GM23338 (cell line): ENCODE results near the gene IGF2. TPM values are rescaled to one million over a fixed set of nuclear protein-coding genes. Genes with fewer than 3 reads are reported as not detected.

ENCODE experiments used
- ATAC-seq: fragments of 200-7000 bp; cut with Tn5 transposase; 3 replicates; pipeline ENCODE4 v1.9.1; 2020
- DNase-seq: peaks from one replicate; pipeline ENCODE4 v3.0.0-alpha.2; 2015; ENCODE audit warnings: low spot score
- H2AFZ ChIP-seq: fragments of 200-600 bp; sonication (generic); 2 replicates; pipeline ENCODE4 v1.8.0; 2016; ENCODE audit warnings: antibody characterized with exemption, mild to moderate bottlenecking, moderate library complexity
- H3F3A ChIP-seq: fragments of 200-600 bp; sonication (generic); replicated peaks from 2 replicates; pipeline ENCODE4 v1.8.0; 2017; ENCODE audit warnings: antibody characterized with exemption, mixed run types, low read depth
- H3K27ac ChIP-seq: fragments of 200-600 bp; sonication (generic); 2 replicates; pipeline ENCODE4 v1.6.1; 2016; ENCODE audit warnings: low read depth
- H3K27me3 ChIP-seq: fragments of 200-600 bp; sonication (generic); 2 replicates; pipeline ENCODE4 v1.8.0; 2016; ENCODE audit warnings: mild to moderate bottlenecking, mixed run types, moderate library complexity; ENCODE audit not compliant: insufficient read depth
- H3K36me3 ChIP-seq: fragments of 200-600 bp; sonication (generic); 2 replicates; pipeline ENCODE4 v1.8.0; 2016; ENCODE audit warnings: mild to moderate bottlenecking; ENCODE audit not compliant: insufficient read depth
- H3K4me1 ChIP-seq: fragments of 200-600 bp; sonication (generic); 2 replicates; pipeline ENCODE4 v1.8.0; 2016; ENCODE audit warnings: mild to moderate bottlenecking, moderate library complexity; ENCODE audit not compliant: insufficient read depth
- H3K4me2 ChIP-seq: fragments of 200-600 bp; sonication (generic); 2 replicates; pipeline ENCODE4 v1.7.1; 2017; ENCODE audit warnings: mixed run types
- H3K4me3 ChIP-seq: fragments of 200-600 bp; sonication (generic); 2 replicates; pipeline ENCODE4 v1.6.1; 2016; ENCODE audit warnings: mixed run types
- H3K79me2 ChIP-seq: fragments of 200-600 bp; sonication (generic); replicated peaks from 2 replicates; pipeline ENCODE4 v1.8.0; 2017; ENCODE audit warnings: mild to moderate bottlenecking; ENCODE audit not compliant: insufficient read depth
- H3K9me2 ChIP-seq: fragments of 200-600 bp; sonication (generic); 2 replicates; pipeline ENCODE4 v1.8.0; 2017; ENCODE audit not compliant: insufficient read depth
- H4K20me1 ChIP-seq: fragments of 200-600 bp; sonication (generic); replicated peaks from 2 replicates; pipeline ENCODE4 v1.8.0; 2017; ENCODE audit warnings: mild to moderate bottlenecking; ENCODE audit not compliant: insufficient read depth
- H3K27ac Mint-ChIP-seq: 2 replicates; pipeline ENCODE4 v1.8.0; 2020; ENCODE audit warnings: inconsistent platforms, mild to moderate bottlenecking, moderate library complexity, mixed read lengths
- H3K27me3 Mint-ChIP-seq: 3 replicates; pipeline ENCODE4 v1.8.0; 2022; ENCODE audit warnings: low read depth, mild to moderate bottlenecking, moderate library complexity, mixed read lengths, inconsistent platforms; ENCODE audit not compliant: insufficient read depth, poor library complexity
- H3K36me3 Mint-ChIP-seq: 3 replicates; pipeline ENCODE4 v1.8.0; 2021; ENCODE audit warnings: low read depth, mild to moderate bottlenecking, inconsistent platforms, moderate library complexity, mixed read lengths
- H3K4me1 Mint-ChIP-seq: 3 replicates; pipeline ENCODE4 v1.8.0; 2020; ENCODE audit warnings: mild to moderate bottlenecking, inconsistent platforms, mixed read lengths
- H3K4me3 Mint-ChIP-seq: 3 replicates; pipeline ENCODE4 v1.8.0; 2021; ENCODE audit warnings: moderate library complexity, mild to moderate bottlenecking, inconsistent platforms, mixed read lengths
- H3K9me3 Mint-ChIP-seq: 3 replicates; pipeline ENCODE4 v1.8.0; 2020; ENCODE audit warnings: moderate library complexity, mild to moderate bottlenecking, inconsistent platforms, mixed read lengths
- CREB1 ChIP-seq: fragments of 250-450 bp; sonication (Bioruptor Pico); IDR thresholded peaks from 2 replicates; pipeline ENCODE4 v1.5.0; 2020; ENCODE audit warnings: low read depth, mild to moderate bottlenecking, moderate library complexity
- EZH2 ChIP-seq: fragments of 200-600 bp; sonication (generic); IDR thresholded peaks from one replicate; pipeline ENCODE4 v1.8.0; 2017; ENCODE audit warnings: antibody characterized with exemption, mild to moderate bottlenecking, low read depth; ENCODE audit not compliant: unreplicated experiment
- EZH2phosphoT487 ChIP-seq: fragments of 200-600 bp; sonication (generic); IDR thresholded peaks from one replicate; pipeline ENCODE4 v1.8.1; 2018; ENCODE audit warnings: antibody characterized with exemption; ENCODE audit not compliant: unreplicated experiment
- JUNB ChIP-seq: IDR thresholded peaks from one replicate; pipeline ENCODE4 v1.6.1; 2016; ENCODE audit warnings: antibody characterized with exemption; ENCODE audit not compliant: unreplicated experiment
- NANOG ChIP-seq: IDR thresholded peaks from 2 replicates; pipeline ENCODE4 v1.6.1; 2016; ENCODE audit warnings: antibody characterized with exemption, borderline replicate concordance
- POLR2AphosphoS5 ChIP-seq: IDR thresholded peaks from 2 replicates; pipeline ENCODE4 v1.6.1; 2016; ENCODE audit warnings: antibody characterized with exemption, low read depth
- STAT1 ChIP-seq: IDR thresholded peaks from one replicate; pipeline ENCODE4 v1.6.1; 2016; ENCODE audit warnings: antibody characterized with exemption; ENCODE audit not compliant: unreplicated experiment
- ZNF114 ChIP-seq: fragments of 250-450 bp; sonication (Bioruptor Pico); IDR thresholded peaks from 2 replicates; pipeline ENCODE4 v1.5.0; 2020; ENCODE audit warnings: mild to moderate bottlenecking, moderate library complexity
- ZNF331 ChIP-seq: fragments of 250-450 bp; sonication (Bioruptor Pico); IDR thresholded peaks from 2 replicates; pipeline ENCODE4 v1.5.0; 2020; ENCODE audit warnings: low read depth, mild to moderate bottlenecking, moderate library complexity
- polyA plus RNA-seq: library from polyadenylated mRNA; unstranded; fragments of >200 nt; fragmentation: Nextera tagmentation; extraction: Ambion mirVana; gene quantifications from 2 replicates; pipeline ENCODE4 v1.2.1, GENCODE V29; 2016
- total RNA-seq: library from RNA; depleted of rRNA; stranded (reverse); fragments of >200 nt; shearing (Covaris generic); gene quantifications from 2 replicates; pipeline ENCODE4 v1.2.3, GENCODE V29; 2014
- TF ChIP-seq, protein P1 (sequence below): IDR thresholded peaks from 2 replicates; pipeline ENCODE4 v1.6.1; 2016; ENCODE audit warnings: antibody characterized with exemption
- TF ChIP-seq, protein P2 (sequence below): IDR thresholded peaks from one replicate; pipeline ENCODE4 v1.6.1; 2018; ENCODE audit warnings: antibody characterized with exemption; ENCODE audit not compliant: unreplicated experiment
- TF ChIP-seq, protein P3 (sequence below), 2 experiments: fragments of 200-600 bp in 1 of 2; sonication (generic) in 1 of 2; conservative IDR thresholded peaks; 2 replicates each; pipeline versions ENCODE4 v1.5.1 to v1.6.1; 2016 to 2017; ENCODE audit warnings: antibody characterized with exemption in 2 of 2, low read depth in 2 of 2, mild to moderate bottlenecking in 2 of 2, moderate library complexity in 1 of 2
- TF ChIP-seq, protein P4 (sequence below): fragments of 250-450 bp; sonication (Bioruptor Pico); IDR thresholded peaks from 2 replicates; pipeline ENCODE4 v1.5.0; 2020; ENCODE audit warnings: mild to moderate bottlenecking, moderate library complexity

Gene IGF2
- total and polyA plus RNA-seq, 2 experiments from 2014 or later, result 1.4 to 4.0 TPM

DNA sequence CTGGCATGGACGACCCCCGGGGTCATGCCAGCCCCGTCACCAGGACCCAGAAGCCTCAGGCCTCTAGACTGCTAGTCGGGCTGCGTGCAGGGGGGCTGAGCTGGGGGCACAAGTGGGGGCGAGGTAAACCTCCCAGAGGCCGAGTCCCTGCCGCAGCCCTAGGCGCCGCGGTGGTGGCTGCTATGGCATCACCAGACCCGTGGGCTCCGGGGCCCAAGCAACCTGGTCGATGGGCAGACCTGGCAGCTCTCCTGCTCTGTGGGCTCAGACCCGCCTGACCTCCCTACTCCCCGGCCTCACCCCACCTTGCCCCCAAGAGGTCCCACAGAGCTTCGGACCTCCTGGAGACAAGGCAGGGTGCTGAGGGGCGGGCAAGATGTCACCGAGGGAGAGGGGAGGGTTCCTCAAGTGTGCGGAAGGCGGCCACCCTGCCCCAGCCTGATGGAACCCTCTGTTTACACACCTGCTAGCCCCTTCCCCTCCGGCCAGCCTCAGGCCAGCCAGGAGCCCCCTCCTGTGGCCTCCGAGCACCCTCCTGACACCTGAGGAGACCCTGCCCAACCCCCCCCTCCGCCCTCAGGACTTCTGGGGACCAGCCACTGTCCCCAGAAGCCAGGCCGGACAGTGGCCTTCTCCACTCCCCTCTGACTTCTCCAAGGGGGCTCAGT, 9.4 kb downstream of the IGF2 start:
- Histone ChIP-seq H3K27me3 (no peaks in the 10 kb centered on the region), H3K36me3 (no peaks in the 10 kb centered on the region), H3K4me3 (no peak overlapping the region), H3F3A (no peaks in the 10 kb centered on the region), H3K4me1 (no peaks in the 10 kb centered on the region), H3K27ac (no peak overlapping the region), H2AFZ (no peak overlapping the region), H4K20me1 (no peaks in the 10 kb centered on the region), H3K79me2 (no peaks in the 10 kb centered on the region), H3K4me2 (no peak overlapping the region), H3K9me2 (no peaks in the 10 kb centered on the region)
- DNase-seq (no peak), ATAC-seq (no peak)
- no peak overlapping the region for H3K4me3 Mint-ChIP-seq
- TF ChIP-seq, protein P1, sequence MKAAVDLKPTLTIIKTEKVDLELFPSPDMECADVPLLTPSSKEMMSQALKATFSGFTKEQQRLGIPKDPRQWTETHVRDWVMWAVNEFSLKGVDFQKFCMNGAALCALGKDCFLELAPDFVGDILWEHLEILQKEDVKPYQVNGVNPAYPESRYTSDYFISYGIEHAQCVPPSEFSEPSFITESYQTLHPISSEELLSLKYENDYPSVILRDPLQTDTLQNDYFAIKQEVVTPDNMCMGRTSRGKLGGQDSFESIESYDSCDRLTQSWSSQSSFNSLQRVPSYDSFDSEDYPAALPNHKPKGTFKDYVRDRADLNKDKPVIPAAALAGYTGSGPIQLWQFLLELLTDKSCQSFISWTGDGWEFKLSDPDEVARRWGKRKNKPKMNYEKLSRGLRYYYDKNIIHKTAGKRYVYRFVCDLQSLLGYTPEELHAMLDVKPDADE, result no peak
- TF ChIP-seq, protein P2, sequence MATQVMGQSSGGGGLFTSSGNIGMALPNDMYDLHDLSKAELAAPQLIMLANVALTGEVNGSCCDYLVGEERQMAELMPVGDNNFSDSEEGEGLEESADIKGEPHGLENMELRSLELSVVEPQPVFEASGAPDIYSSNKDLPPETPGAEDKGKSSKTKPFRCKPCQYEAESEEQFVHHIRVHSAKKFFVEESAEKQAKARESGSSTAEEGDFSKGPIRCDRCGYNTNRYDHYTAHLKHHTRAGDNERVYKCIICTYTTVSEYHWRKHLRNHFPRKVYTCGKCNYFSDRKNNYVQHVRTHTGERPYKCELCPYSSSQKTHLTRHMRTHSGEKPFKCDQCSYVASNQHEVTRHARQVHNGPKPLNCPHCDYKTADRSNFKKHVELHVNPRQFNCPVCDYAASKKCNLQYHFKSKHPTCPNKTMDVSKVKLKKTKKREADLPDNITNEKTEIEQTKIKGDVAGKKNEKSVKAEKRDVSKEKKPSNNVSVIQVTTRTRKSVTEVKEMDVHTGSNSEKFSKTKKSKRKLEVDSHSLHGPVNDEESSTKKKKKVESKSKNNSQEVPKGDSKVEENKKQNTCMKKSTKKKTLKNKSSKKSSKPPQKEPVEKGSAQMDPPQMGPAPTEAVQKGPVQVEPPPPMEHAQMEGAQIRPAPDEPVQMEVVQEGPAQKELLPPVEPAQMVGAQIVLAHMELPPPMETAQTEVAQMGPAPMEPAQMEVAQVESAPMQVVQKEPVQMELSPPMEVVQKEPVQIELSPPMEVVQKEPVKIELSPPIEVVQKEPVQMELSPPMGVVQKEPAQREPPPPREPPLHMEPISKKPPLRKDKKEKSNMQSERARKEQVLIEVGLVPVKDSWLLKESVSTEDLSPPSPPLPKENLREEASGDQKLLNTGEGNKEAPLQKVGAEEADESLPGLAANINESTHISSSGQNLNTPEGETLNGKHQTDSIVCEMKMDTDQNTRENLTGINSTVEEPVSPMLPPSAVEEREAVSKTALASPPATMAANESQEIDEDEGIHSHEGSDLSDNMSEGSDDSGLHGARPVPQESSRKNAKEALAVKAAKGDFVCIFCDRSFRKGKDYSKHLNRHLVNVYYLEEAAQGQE, result no peak
- TF ChIP-seq ZNF331 (no peak), CREB1 (no peak), ZNF114 (CRISPR knock-in tag) (no peak), POLR2AphosphoS5 (no peak), JUNB (no peak), EZH2phosphoT487 (no peak), STAT1 (no peak), EZH2 (no peak), NANOG (no peak)
- TF ChIP-seq, protein P3, sequence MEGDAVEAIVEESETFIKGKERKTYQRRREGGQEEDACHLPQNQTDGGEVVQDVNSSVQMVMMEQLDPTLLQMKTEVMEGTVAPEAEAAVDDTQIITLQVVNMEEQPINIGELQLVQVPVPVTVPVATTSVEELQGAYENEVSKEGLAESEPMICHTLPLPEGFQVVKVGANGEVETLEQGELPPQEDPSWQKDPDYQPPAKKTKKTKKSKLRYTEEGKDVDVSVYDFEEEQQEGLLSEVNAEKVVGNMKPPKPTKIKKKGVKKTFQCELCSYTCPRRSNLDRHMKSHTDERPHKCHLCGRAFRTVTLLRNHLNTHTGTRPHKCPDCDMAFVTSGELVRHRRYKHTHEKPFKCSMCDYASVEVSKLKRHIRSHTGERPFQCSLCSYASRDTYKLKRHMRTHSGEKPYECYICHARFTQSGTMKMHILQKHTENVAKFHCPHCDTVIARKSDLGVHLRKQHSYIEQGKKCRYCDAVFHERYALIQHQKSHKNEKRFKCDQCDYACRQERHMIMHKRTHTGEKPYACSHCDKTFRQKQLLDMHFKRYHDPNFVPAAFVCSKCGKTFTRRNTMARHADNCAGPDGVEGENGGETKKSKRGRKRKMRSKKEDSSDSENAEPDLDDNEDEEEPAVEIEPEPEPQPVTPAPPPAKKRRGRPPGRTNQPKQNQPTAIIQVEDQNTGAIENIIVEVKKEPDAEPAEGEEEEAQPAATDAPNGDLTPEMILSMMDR (conservative IDR thresholded peaks at IDR 0.05; ENCODE audit: low read depth in 2 of 2), result no peak
- TF ChIP-seq, protein P4, sequence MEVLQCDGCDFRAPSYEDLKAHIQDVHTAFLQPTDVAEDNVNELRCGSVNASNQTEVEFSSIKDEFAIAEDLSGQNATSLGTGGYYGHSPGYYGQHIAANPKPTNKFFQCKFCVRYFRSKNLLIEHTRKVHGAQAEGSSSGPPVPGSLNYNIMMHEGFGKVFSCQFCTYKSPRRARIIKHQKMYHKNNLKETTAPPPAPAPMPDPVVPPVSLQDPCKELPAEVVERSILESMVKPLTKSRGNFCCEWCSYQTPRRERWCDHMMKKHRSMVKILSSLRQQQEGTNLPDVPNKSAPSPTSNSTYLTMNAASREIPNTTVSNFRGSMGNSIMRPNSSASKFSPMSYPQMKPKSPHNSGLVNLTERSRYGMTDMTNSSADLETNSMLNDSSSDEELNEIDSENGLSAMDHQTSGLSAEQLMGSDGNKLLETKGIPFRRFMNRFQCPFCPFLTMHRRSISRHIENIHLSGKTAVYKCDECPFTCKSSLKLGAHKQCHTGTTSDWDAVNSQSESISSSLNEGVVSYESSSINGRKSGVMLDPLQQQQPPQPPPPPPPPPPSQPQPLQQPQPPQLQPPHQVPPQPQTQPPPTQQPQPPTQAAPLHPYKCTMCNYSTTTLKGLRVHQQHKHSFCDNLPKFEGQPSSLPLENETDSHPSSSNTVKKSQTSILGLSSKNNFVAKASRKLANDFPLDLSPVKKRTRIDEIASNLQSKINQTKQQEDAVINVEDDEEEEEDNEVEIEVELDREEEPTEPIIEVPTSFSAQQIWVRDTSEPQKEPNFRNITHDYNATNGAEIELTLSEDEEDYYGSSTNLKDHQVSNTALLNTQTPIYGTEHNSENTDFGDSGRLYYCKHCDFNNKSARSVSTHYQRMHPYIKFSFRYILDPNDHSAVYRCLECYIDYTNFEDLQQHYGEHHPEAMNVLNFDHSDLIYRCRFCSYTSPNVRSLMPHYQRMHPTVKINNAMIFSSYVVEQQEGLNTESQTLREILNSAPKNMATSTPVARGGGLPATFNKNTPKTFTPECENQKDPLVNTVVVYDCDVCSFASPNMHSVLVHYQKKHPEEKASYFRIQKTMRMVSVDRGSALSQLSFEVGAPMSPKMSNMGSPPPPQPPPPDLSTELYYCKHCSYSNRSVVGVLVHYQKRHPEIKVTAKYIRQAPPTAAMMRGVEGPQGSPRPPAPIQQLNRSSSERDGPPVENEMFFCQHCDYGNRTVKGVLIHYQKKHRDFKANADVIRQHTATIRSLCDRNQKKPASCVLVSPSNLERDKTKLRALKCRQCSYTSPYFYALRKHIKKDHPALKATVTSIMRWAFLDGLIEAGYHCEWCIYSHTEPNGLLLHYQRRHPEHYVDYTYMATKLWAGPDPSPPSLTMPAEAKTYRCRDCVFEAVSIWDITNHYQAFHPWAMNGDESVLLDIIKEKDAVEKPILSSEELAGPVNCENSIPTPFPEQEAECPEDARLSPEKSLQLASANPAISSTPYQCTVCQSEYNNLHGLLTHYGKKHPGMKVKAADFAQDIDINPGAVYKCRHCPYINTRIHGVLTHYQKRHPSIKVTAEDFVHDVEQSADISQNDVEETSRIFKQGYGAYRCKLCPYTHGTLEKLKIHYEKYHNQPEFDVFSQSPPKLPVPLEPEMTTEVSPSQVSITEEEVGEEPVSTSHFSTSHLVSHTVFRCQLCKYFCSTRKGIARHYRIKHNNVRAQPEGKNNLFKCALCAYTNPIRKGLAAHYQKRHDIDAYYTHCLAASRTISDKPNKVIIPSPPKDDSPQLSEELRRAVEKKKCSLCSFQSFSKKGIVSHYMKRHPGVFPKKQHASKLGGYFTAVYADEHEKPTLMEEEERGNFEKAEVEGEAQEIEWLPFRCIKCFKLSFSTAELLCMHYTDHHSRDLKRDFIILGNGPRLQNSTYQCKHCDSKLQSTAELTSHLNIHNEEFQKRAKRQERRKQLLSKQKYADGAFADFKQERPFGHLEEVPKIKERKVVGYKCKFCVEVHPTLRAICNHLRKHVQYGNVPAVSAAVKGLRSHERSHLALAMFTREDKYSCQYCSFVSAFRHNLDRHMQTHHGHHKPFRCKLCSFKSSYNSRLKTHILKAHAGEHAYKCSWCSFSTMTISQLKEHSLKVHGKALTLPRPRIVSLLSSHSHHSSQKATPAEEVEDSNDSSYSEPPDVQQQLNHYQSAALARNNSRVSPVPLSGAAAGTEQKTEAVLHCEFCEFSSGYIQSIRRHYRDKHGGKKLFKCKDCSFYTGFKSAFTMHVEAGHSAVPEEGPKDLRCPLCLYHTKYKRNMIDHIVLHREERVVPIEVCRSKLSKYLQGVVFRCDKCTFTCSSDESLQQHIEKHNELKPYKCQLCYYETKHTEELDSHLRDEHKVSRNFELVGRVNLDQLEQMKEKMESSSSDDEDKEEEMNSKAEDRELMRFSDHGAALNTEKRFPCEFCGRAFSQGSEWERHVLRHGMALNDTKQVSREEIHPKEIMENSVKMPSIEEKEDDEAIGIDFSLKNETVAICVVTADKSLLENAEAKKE, result no peak
- H3K9me3 Mint-ChIP-seq, result no peaks in the 10 kb centered on the region
- no peaks in the 10 kb centered on the region for H3K36me3 Mint-ChIP-seq
- H3K4me1 Mint-ChIP-seq, result no peaks in the 10 kb centered on the region; the same call in 2 of the 3 replicates
- no peak overlapping the region for H3K27ac Mint-ChIP-seq
- peaks cover 26% of the 10 kb centered on the region for H3K27me3 Mint-ChIP-seq
